Left ventricle myocardium inferior (tissue), 1 donor: ENCODE data around the gene RTKN2. TPM values are rescaled to one million over a fixed set of nuclear protein-coding genes. Genes with fewer than 3 reads are reported as not detected.

Experiments used
- DNase-seq: peaks from one replicate; pipeline ENCODE4 v3.0.0-alpha.2; 2020
- H3K27ac ChIP-seq: fragments of 200-600 bp; replicated peaks from 2 replicates; pipeline ENCODE4 v1.8.0; 2021
- H3K27me3 ChIP-seq: fragments of 200-600 bp; 2 replicates; pipeline ENCODE4 v1.8.0; 2021; ENCODE audit warnings: low read depth
- H3K36me3 ChIP-seq: fragments of 200-600 bp; 2 replicates; pipeline ENCODE4 v1.8.0; 2021
- H3K4me1 ChIP-seq: fragments of 200-600 bp; 2 replicates; pipeline ENCODE4 v1.8.0; 2021
- H3K4me3 ChIP-seq: fragments of 200-600 bp; 2 replicates; pipeline ENCODE4 v1.8.0; 2021; ENCODE audit warnings: mild to moderate bottlenecking, moderate library complexity
- H3K9me3 ChIP-seq: fragments of 200-600 bp; replicated peaks from 2 replicates; pipeline ENCODE4 v1.8.0; 2021
- CTCF ChIP-seq: fragments of 200-600 bp; IDR thresholded peaks from 2 replicates; pipeline ENCODE4 v1.8.0; 2021; ENCODE audit warnings: antibody characterized with exemption, mild to moderate bottlenecking, borderline replicate concordance
- intact Hi-C: fragments of 100-400 bp; cut with micrococcal nuclease; formaldehyde crosslinking; loops from one replicate; pipeline ENCODE4 v1.11.0; 2022
- total RNA-seq: library from RNA; stranded (reverse); fragmentation: NEBNext Ultra II Directional; extraction: Animal tissue kit (Norgen Biotek cat#: 25700); gene quantifications from one replicate; pipeline ENCODE4 v1.2.1, GENCODE V29; 2021
- donor health status: DM: no; HTN: yes; CAD: no; lungs with severe emphysema.

RTKN2 gene
- total RNA-seq, 1 donor from 2014 or later, result not detected

GRCh38 chr10:62172465-62172864 is 96.2 kb downstream of the RTKN2 start:
- TF ChIP-seq CTCF, result no peak
- intact Hi-C loops, result no loop called here
- no peaks in the 10 kb centered on the region for H3K27me3 ChIP-seq
- H3K4me3 ChIP-seq, result no peak overlapping the region
- no peaks in the 10 kb centered on the region for H3K4me1 ChIP-seq
- H3K27ac ChIP-seq, result no peak overlapping the region
- peaks cover 25% of the 10 kb centered on the region for H3K9me3 ChIP-seq
- H3K36me3 ChIP-seq, result no peaks in the 10 kb centered on the region
- DNase-seq, result no peak

DNA sequence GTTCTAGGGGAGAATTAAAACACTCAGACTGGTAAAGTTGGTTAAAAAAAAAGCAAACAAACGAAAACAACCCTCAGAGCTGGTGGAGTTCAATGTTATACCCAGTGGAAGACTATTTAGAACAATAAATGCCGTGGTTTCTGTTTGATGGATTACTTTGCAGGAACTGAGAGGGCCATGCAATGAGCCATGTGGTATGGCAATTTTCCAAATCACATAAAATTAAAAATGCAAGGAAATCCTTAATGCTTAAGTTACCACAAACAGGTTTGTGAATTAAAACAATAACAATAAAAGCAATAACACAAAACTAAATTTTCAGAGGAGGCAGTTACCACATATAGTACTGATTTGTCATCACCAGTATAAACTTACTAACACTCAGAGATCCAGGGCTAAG is 96.9 kb downstream of the RTKN2 start:
- Histone ChIP-seq H3K4me3 (no peak overlapping the region), H3K4me1 (peaks cover 2% of the 10 kb centered on the region), H3K36me3 (no peaks in the 10 kb centered on the region), H3K9me3 (peaks cover 18% of the 10 kb centered on the region), H3K27me3 (no peaks in the 10 kb centered on the region), H3K27ac (no peak overlapping the region)
- no peak for TF ChIP-seq CTCF
- no peak for DNase-seq
- intact Hi-C loops, result no loop called here

- peaks cover 16% of the 10 kb centered on the region for H3K9me3 ChIP-seq
Measured at GRCh38 chr10:62170732-62171131, 97.9 kb downstream of the RTKN2 start.

GRCh38 chr10:62166331-62167131 is 102.1 kb downstream of the RTKN2 start:
- peak; percentile 20 for DNase-seq
- Histone ChIP-seq H3K27ac (no peak overlapping the region), H3K36me3 (no peaks in the 10 kb centered on the region), H3K4me3 (no peak overlapping the region), H3K27me3 (no peaks in the 10 kb centered on the region), H3K4me1 (peaks cover 9% of the 10 kb centered on the region), H3K9me3 (no peaks in the 10 kb centered on the region)
- no peak for TF ChIP-seq CTCF
- intact Hi-C loops, result no loop called here

More at GRCh38 chr10:62170732-62171131, 97.9 kb downstream of the RTKN2 start:
- no peak for DNase-seq
- Histone ChIP-seq H3K4me1 (peaks cover 9% of the 10 kb centered on the region), H3K27me3 (no peaks in the 10 kb centered on the region), H3K27ac (no peak overlapping the region), H3K4me3 (no peak overlapping the region), H3K36me3 (no peaks in the 10 kb centered on the region)
- intact Hi-C loops, result no loop called here
- no peak for TF ChIP-seq CTCF

- Histone ChIP-seq H3K4me1 (peaks cover 9% of the 10 kb centered on the region), H3K27me3 (no peaks in the 10 kb centered on the region)
- intact Hi-C loops, result no loop called here
Measured at GRCh38 chr10:62165803-62166202, 102.8 kb downstream of the RTKN2 start.

More at GRCh38 chr10:62165803-62166202, 102.8 kb downstream of the RTKN2 start:
- TF ChIP-seq CTCF, result no peak
- no peak overlapping the region for H3K4me3 ChIP-seq
- no peaks in the 10 kb centered on the region for H3K9me3 ChIP-seq
- H3K36me3 ChIP-seq, result no peaks in the 10 kb centered on the region
- no peak for DNase-seq
- H3K27ac ChIP-seq, result no peak overlapping the region
